Activated naive CD4-positive, alpha-beta T cell treated with anti-CD3 and anti-CD28 coated beads, Interleukin-2, amount 50 U/mL, for 24 hours (primary cell): Measurements from ENCODE around the gene DCD.

ENCODE experiments used
- H3K27ac Mint-ChIP-seq: one replicate; pipeline ENCODE4 v1.8.0; 2021; ENCODE audit warnings: mild to moderate bottlenecking, mixed read lengths
- H3K27me3 Mint-ChIP-seq: one replicate; pipeline ENCODE4 v1.8.0; 2021; ENCODE audit warnings: mixed read lengths
- H3K36me3 Mint-ChIP-seq: one replicate; pipeline ENCODE4 v1.8.0; 2021; ENCODE audit warnings: mixed read lengths
- H3K4me1 Mint-ChIP-seq: one replicate; pipeline ENCODE4 v1.8.0; 2021; ENCODE audit warnings: mixed read lengths
- H3K4me3 Mint-ChIP-seq: one replicate; pipeline ENCODE4 v1.8.0; 2021; ENCODE audit warnings: mild to moderate bottlenecking, mixed read lengths
- H3K9me3 Mint-ChIP-seq: one replicate; pipeline ENCODE4 v1.8.0; 2021; ENCODE audit warnings: mixed read lengths

Gene DCD

DNA sequence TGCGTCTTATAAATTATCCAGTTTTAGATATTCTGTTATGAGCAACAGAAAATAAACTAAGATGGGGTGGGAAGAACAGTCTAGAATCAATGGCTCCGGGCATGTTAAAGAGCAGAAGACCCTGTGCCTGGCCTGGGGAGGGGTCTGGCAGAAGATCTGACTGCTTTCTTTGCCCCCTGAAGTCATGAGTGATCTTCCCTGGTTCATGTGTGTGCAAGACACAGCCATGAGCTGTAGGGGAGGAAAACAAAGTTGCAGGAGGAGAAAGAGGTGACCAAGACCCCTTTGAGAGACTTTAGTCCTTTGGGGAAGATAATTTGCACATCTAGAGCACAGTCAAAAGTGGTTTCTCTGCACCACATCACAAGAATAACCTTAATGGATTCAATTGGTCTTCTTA is 18.2 kb downstream of the DCD start:
- H3K9me3 Mint-ChIP-seq: no peaks in the 10 kb centered on the region
- H3K4me1 Mint-ChIP-seq: no peaks in the 10 kb centered on the region
- H3K36me3 Mint-ChIP-seq: peaks cover 4% of the 10 kb centered on the region
- H3K27me3 Mint-ChIP-seq: peaks cover 28% of the 10 kb centered on the region
- no peak overlapping the region for H3K27ac Mint-ChIP-seq
- no peak overlapping the region for H3K4me3 Mint-ChIP-seq

DNA sequence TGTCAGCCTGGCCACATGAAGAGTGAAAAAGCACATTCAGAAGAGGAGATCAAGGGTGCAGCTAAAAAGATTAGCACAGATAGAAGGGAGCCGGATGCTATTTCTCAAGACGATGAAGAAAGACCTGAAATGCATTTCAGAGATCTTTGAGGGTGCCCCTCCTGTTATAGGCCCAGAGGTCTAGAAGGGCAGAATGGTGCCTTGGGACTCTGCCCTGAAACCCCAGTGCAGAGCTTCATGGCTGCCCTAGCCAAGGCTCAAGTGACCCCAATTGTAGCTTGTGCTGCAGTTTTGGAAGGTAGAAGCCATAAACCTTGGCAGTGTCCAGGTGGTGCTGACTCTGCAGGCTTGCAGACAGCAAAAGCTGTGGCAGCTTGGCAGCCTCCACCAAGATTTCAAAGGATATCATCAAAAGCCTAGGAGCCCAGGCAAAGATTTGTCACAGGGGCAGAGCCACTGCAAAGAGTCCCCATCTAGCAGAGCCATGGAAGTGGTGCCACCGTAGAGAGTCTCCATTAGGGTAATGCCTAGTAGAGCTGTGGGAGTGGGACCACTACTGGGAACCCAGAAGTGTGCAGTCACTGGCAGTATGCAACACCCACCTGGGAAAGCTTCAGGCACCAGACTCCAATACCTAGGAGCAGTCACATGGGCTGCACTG is 19.8 kb downstream of the DCD start:
- Mint-ChIP-seq H3K4me3 (no peak overlapping the region), H3K4me1 (no peaks in the 10 kb centered on the region), H3K36me3 (peaks cover 4% of the 10 kb centered on the region), H3K27ac (no peak overlapping the region), H3K9me3 (no peaks in the 10 kb centered on the region), H3K27me3 (peaks cover 39% of the 10 kb centered on the region)

DNA sequence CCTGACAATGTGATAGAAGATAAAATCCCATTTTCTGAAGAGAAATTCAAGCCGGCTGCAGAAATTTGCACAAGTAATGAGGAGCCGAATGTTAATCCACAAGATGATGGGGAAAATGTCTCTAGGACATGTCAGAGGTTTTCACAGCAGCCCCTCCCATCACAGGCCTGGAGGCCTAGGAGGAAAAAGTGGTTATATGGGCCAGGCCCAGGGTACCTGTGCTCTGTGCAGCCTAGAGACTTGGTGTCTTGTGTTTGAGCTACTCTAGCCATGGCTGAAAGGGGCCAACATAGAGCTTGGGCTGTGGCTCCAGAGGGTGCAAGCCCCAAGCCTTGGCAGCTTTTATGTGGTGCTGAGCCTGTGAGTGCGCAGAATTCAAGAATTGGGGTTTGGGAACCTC is 20.9 kb downstream of the DCD start:
- Mint-ChIP-seq H3K27me3 (peaks cover 40% of the 10 kb centered on the region), H3K36me3 (peaks cover 4% of the 10 kb centered on the region), H3K27ac (no peak overlapping the region), H3K4me1 (no peaks in the 10 kb centered on the region), H3K9me3 (no peaks in the 10 kb centered on the region), H3K4me3 (no peak overlapping the region)

DNA sequence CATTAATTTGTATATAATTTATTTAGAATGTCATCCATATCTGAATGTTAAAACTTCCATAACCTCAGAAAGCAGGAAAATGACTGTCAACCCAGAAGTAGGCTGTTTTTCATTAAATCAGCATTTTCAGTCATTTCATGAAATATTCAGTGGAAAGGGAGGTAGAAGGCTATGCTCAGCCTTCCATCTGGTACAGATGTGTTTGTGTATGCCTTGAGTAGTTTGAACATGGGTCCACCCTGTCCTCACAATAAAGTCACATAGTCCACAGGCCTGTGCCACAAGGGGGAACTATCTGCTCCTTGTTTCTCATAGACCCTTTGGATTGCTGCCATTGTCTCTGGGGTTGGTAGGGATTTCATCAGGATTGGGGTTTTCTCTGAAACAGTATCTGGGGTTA is 22.6 kb downstream of the DCD start:
- Mint-ChIP-seq H3K36me3 (peaks cover 4% of the 10 kb centered on the region), H3K27ac (no peak overlapping the region), H3K4me3 (no peak overlapping the region), H3K9me3 (no peaks in the 10 kb centered on the region), H3K4me1 (no peaks in the 10 kb centered on the region), H3K27me3 (peaks cover 47% of the 10 kb centered on the region)

DNA sequence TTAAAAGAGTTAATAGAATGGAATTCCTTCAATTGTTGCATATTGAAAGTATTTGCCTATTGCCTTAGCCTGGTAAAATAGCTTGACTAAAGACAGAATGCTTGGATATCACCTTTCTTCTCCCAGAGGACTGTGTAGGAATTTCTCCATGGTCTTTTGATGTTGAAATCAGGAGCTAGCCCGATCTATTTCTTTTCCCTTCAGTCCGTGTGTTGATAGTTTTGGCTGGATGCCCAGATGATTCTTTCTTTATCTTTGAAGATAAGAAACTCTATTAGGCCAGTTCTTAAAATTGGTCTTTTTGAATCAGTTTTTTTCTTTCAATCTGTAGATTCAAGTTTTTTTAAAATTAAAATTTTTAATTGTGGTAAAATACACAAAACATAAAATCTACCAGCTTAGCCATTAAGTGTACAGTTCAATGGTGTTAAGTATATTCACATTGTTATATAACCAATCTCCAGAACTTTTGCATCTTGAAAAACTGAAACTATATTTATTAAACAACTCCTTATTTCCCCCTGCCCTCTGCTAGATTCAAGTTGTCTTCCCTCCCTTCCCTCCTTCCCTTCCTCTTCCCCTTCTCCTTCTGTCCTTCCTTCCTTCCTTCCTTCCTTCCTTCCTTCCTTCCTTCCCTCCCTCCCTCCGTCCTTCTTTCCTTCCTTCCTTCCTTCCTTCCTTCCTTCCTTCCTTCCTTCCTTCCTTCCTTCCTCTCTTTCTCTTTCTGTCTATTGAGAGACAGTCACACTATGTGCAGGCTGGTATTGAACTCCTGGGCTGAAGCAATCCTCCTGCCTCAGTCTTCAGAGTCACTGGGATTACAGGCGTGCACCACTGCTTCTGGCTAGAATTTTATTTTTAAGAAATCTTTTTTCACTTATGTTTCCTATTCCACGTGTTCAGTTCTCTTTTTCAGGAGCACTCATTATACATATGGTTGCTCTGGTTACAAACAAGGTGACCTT is 23.6 kb downstream of the DCD start:
- Mint-ChIP-seq H3K4me1 (no peaks in the 10 kb centered on the region), H3K36me3 (peaks cover 4% of the 10 kb centered on the region), H3K4me3 (no peak overlapping the region), H3K27me3 (peaks cover 49% of the 10 kb centered on the region), H3K27ac (no peak overlapping the region), H3K9me3 (no peaks in the 10 kb centered on the region)

DNA sequence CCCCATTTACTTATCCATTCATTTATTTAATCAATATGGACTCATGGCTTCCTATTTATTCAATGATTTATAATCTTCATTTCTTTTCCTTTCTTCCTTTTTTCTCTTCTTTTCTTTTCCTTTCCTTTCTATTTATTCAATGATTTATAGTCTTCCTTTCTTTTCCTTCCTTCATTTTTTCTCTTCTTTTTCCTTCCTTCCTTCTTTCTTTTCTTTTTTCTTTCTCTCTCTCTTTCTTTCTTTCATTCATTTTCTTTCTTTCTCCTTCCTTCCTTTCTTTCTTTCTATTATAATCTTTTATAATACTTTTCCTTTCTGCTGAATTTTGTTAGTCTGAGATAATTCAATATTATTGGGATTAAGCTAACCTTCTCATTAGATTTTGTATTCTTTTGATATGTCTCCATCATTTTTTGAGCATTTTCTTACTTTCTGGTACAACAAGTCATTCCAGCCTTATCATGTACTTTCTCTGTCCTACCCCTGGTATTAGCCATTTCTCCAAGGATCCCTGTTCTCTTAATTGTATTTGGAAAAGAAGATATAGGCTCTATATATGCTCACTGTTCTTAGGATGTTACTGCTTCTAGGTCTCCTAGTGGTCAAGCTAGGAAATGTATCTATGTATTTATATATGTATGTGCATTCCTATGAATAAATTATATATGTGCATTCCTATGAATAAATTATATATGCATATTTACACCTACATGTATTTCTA is 25.5 kb downstream of the DCD start:
- Mint-ChIP-seq H3K27me3 (peaks cover 48% of the 10 kb centered on the region), H3K4me3 (no peak overlapping the region), H3K4me1 (no peaks in the 10 kb centered on the region), H3K36me3 (peaks cover 4% of the 10 kb centered on the region), H3K9me3 (no peaks in the 10 kb centered on the region), H3K27ac (no peak overlapping the region)

DNA sequence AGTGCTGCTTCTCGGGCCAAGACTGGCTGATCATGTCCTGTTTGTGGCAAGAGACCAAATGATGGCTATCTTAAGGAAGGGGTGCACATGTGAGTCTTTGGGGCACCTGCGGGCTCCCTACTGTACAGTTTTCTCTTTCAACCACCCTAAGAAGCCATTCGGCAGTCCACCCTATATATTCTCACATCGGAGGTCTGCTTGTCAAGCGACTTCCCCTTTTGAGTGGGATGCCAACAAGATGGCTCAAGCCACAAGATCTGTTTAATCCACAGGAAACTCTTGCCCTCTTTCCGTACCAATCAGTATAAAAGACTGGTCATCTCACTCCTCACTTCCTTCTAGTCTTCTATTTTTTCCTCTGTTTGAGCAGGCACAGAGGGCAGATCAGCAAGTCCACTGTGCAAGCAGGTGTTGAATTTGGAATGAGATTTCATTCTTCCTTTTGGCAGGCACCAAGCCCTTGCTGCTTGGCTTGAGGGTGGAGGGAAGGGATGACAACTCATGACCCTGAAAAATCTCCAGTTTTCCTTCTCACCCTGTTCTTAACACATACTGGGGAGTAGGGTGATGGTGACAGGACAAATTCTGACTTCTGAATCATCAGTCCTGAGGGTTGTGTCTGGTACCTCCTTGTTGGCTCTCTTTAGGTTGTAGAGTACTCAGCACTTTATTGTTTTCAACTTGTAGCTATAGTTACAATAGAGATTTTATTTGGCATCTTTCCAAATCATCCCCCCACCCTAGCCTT is 31.1 kb downstream of the DCD start:
- Mint-ChIP-seq H3K4me1 (no peaks in the 10 kb centered on the region), H3K27me3 (peaks cover 20% of the 10 kb centered on the region), H3K36me3 (no peaks in the 10 kb centered on the region), H3K9me3 (no peaks in the 10 kb centered on the region), H3K4me3 (no peak overlapping the region), H3K27ac (no peak overlapping the region)

DNA sequence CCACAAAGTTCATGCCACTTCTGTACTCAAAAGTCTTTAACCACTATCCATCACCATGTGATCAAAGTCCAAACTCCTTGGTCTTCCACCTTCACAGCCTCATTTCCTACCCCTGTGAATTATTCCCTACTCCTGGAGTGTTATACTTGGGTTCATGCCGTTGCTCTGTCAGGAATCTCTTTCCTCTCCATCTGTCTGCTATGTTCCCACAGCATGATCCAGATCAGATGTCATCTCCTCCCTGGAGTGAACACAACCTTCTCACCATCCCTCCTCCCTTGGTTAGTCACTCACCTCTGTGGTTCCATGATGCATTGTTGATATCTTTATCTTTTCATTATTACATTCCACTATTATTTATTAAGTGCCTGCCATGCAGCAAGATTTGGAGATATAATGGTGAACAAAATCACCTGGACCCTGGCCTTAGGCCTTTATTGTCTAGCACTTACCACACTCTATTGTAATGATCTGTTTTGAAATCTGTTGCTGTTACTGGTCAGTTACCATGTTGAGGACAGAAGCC is 35.9 kb downstream of the DCD start:
- no peaks in the 10 kb centered on the region for H3K9me3 Mint-ChIP-seq
- H3K27ac Mint-ChIP-seq: peak overlapping the region; percentile 8
- no peaks in the 10 kb centered on the region for H3K4me1 Mint-ChIP-seq
- H3K36me3 Mint-ChIP-seq: no peaks in the 10 kb centered on the region
- no peak overlapping the region for H3K4me3 Mint-ChIP-seq
- H3K27me3 Mint-ChIP-seq: peaks cover 7% of the 10 kb centered on the region

DNA sequence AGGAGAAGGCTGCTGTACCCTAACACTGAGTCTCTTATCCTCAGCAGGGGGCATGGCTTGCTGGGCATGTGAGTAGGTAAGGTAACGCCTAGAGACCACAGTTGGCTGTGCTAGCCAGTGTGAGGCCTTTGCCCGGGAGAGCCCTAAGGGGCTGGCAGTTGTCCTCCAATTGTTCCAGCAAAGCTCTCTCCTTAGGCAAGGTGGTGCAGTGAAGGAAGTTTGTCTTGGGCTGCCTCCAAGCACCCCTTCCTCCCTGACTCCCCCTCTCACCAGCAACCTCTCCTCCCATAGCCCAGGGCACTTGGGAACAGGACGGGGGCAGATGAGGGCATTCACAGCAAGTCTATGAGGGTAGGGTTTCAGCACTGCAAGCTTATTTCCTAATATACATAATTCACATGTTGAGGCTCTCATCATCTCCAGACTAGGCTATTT is 36.4 kb downstream of the DCD start:
- H3K36me3 Mint-ChIP-seq: no peaks in the 10 kb centered on the region
- no peak overlapping the region for H3K27ac Mint-ChIP-seq
- no peaks in the 10 kb centered on the region for H3K9me3 Mint-ChIP-seq
- no peak overlapping the region for H3K4me3 Mint-ChIP-seq
- peaks cover 7% of the 10 kb centered on the region for H3K27me3 Mint-ChIP-seq
- H3K4me1 Mint-ChIP-seq: no peaks in the 10 kb centered on the region

DNA sequence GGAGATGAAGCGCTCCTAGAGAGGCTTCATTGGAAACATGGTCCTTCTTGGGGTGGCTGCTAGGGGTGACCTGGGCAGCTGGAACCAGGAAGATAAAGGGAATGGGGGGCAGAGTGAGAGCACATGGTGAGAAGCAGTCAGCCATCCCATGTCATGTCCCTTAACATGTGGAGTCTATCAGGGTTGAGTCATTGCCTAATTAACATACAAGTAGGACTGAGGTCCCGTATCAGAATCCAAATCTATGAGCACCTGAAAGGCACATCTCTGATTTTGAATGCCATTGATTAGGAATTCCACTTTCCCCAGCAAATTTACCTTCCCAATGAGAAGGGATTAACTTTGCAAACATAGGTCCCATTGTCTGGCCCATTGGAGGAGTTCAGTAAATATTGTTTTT is 39.4 kb downstream of the DCD start:
- Mint-ChIP-seq H3K27me3 (no peaks in the 10 kb centered on the region), H3K36me3 (no peaks in the 10 kb centered on the region), H3K9me3 (no peaks in the 10 kb centered on the region), H3K4me1 (no peaks in the 10 kb centered on the region), H3K4me3 (no peak overlapping the region), H3K27ac (no peak overlapping the region)

DNA sequence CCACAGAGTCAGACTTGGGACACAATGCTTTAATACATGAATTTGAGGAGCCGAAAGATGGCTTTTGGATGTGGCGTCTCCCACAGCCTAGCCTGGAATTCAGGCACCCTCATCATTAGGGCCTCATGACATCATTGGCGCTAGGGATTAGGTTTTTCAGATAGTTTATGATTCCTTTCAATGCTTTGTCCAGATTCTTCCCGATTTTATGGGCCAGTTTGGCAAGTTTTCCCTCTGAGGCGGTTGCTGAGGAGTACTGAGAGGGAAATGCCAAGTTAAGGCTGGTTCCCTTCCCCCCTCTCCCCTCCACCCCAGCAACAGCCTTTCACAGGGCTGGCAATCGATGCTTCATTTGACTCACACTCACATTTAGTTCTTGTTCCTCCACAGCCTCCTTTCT is 40.0 kb downstream of the DCD start:
- H3K27me3 Mint-ChIP-seq: no peaks in the 10 kb centered on the region
- H3K27ac Mint-ChIP-seq: no peak overlapping the region
- no peak overlapping the region for H3K4me3 Mint-ChIP-seq
- H3K4me1 Mint-ChIP-seq: peaks cover 3% of the 10 kb centered on the region
- no peaks in the 10 kb centered on the region for H3K9me3 Mint-ChIP-seq
- no peaks in the 10 kb centered on the region for H3K36me3 Mint-ChIP-seq

DNA sequence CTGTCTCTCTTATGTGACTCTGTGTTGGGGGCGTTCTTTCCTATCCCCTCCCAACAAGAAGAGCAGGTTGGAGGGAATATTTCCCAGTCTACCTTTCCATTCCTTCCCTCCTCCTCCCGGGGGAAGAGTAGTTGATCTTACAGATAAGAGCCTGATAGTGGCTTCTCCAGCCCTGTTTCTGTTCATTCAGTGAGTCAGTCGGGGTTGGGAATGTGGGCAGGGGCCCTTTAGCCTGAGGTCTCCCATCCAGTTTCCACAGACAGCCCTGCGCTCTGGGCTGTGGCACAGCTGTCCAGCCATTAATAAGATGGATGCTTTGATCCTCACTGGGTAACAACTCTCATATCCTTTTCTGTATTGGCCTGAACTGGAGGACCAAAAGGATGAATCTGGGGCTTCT is 41.6 kb downstream of the DCD start:
- peaks cover 9% of the 10 kb centered on the region for H3K4me1 Mint-ChIP-seq
- no peaks in the 10 kb centered on the region for H3K9me3 Mint-ChIP-seq
- H3K4me3 Mint-ChIP-seq: no peak overlapping the region
- no peaks in the 10 kb centered on the region for H3K36me3 Mint-ChIP-seq
- no peaks in the 10 kb centered on the region for H3K27me3 Mint-ChIP-seq
- no peak overlapping the region for H3K27ac Mint-ChIP-seq

DNA sequence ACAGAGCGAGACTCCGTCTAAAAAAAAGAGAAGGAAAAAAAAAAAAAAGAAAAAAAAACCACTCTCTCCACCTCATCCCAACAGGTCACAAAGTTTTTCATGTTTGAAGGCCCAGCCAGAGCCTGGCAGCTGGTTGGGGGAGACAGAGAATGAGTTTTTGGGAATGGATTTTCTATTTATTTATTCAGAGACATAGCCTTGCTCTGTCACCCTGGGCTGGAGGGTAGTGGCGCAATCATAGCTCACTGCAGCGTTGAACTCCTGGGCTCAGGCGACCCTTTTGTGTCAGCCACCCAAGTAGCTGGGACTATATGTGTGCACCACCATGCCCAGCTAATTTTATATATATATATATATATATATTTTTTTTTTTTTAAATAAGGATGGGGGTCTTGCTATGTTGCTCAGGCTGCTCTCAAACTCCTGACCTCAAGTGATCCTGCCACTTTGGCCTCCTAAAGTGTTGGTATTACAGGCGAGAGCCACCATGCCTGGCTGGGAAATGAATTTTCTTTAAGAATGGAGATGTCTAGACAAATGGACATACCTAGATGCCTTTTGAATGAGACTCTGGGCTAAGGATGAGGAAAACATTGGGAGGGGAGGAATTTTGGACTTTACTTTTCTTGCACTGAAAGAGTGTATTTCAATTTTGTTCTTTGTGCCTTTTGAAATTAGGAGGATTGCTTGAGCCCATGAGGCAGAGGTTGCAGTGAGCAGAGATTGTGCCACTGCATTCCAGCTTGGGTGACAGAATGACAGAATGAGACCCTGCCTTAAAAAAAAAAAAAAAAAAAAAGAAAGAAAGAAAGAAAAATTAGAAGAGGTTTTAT is 42.8 kb downstream of the DCD start:
- Mint-ChIP-seq H3K4me3 (no peak overlapping the region), H3K36me3 (no peaks in the 10 kb centered on the region), H3K9me3 (no peaks in the 10 kb centered on the region), H3K27ac (no peak overlapping the region), H3K27me3 (no peaks in the 10 kb centered on the region), H3K4me1 (peaks cover 9% of the 10 kb centered on the region)

DNA sequence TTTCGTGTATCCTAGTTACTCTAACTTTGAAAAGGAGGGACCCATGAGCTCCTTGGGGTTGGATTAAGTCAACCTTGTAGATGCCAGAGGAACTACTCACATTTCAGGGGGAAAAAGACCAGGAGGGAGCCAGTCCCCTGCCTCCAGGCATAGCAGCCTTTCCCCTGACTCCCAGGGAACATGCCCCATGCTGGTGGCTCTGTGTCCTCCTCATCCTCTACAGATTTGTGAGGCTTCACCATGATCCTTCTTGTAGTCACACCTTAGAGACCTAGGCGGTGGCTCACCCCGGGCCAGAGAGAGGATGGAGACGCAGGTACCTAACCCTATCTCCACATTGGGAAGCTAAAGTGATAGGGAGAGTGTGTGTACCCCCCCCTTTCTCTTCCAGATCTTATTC is 43.7 kb downstream of the DCD start:
- H3K36me3 Mint-ChIP-seq: no peaks in the 10 kb centered on the region
- H3K4me1 Mint-ChIP-seq: peaks cover 9% of the 10 kb centered on the region
- H3K9me3 Mint-ChIP-seq: no peaks in the 10 kb centered on the region
- no peaks in the 10 kb centered on the region for H3K27me3 Mint-ChIP-seq
- no peak overlapping the region for H3K27ac Mint-ChIP-seq
- no peak overlapping the region for H3K4me3 Mint-ChIP-seq
